GM18870 (cell line): ENCODE measurements around the gene GSAP.
A peak's percentile ranks its signal among the peaks of the same experiment; 100 is the strongest.

ENCODE experiments used
- ATAC-seq: cut with Tn5 transposase; IDR thresholded peaks from one replicate; pipeline ENCODE4 v1.9.1; 2021; ENCODE audit warnings: moderate library complexity; ENCODE audit not compliant: unreplicated experiment

The GSAP gene

DNA sequence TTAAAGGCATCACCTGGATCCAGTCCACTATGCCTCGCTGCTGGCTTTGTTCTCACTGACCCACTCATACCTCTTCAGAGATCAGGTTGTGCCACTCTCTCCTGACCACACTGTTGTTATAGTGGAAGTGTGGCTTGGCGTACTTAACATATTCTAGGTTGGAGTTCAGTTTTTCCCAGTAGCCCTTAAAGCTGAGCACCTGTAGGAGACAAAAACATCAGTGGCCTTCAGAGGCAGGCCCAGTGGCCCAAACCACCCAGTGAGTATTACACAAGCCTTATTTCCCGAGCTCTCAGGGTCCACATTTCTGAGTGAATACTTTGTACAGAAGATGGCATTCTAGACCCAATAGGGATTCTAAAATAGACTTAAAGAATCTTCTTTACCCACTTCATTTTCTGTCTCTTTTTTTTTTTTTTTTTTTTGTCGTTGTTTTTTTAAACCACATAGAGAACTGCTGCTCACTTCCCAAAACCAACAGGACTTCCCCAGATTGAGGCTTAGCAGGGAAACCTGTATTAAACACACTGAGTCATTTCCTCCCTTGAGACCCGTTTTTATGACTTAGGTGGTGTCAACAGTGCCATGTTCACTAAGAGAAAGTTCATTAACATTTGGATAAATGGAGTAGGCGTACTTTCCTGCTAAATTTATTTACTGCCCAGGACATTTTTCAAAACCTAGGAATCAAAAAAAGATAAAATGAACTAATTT, 85.8 kb downstream of the GSAP start:
- ATAC-seq, result peak; percentile 57

DNA sequence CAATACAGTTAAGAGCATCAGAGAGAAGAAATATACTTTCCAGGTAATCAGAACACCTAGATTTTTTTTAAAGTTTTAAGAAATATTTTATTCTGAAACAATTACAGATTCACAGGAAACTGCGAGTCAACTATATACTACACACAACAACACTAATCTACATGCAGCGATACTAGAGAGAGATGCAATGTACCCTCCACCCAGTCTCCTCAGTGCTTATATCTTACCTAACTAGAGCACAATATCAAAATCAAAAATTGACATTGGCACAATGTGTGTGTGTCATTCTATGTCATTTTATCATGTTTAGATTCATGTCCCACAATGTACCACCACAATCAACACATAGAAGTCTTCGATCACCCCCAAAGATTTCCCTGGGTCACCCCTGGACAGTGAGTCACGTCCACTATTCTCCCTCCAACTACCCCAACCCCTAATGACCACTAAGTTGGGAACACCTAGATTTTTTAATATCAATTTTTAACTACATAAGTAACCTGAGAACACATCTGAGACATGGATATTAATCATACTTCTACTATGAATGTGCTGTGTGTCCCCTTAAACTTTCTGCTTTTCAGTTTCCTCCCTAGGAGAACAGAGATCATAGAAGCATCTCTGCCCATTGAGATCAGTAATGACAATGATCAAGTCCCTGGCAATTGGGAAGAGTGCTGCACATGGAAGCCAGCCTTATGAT, 86.5 kb downstream of the GSAP start:
- peak; percentile 31 for ATAC-seq

DNA sequence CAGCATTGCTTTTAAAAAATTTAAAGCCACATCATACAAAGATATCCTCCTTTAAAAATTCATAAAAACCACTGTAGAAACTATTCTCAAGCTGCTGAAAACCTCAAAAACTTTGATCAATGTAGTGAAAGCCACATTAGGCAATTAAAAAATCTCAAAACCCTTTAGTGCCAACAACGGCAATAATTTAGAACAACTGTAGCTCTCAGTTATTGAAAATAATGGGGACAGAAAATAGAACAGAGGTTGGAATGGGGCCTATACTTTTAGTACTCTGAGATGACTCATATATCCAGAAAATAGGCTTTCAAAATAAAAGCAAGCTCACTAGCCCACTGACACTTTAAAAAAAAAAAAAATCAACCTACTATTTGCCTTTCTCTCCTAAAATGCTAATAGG, 87.5 kb downstream of the GSAP start:
- no peak for ATAC-seq

DNA sequence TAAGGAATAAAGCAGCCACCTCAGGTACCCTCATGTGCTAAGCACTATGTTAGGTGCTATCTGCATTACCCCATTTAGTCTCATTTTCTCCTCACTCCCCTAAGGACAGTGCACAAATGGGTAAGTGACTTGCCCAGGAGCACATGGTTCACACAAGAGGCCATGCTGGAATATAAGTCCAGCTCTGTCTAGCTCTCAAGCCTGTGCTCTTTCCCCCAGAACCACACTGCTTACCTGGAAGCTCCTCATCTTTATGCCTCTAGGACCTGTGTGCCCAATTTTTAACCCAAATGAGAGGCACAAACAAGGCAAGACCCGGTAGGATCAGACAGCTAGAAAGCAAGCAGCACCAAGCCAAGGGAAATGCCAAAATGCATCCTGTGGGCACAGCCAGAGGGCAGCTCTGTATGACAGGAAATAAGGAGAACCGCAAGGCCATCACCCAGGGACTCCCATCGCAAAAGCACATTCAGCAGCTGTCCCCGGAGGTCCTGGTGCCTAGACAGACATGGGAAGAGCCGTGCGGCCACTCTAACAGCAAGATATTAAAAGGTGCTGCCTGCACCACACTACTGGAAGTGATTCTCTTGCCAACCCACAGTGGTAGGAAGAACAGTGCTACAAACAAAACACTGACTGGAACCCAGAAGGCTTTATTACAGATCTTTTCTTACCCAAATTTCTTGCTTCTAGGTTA, 88.1 kb downstream of the GSAP start:
- no peak for ATAC-seq

DNA sequence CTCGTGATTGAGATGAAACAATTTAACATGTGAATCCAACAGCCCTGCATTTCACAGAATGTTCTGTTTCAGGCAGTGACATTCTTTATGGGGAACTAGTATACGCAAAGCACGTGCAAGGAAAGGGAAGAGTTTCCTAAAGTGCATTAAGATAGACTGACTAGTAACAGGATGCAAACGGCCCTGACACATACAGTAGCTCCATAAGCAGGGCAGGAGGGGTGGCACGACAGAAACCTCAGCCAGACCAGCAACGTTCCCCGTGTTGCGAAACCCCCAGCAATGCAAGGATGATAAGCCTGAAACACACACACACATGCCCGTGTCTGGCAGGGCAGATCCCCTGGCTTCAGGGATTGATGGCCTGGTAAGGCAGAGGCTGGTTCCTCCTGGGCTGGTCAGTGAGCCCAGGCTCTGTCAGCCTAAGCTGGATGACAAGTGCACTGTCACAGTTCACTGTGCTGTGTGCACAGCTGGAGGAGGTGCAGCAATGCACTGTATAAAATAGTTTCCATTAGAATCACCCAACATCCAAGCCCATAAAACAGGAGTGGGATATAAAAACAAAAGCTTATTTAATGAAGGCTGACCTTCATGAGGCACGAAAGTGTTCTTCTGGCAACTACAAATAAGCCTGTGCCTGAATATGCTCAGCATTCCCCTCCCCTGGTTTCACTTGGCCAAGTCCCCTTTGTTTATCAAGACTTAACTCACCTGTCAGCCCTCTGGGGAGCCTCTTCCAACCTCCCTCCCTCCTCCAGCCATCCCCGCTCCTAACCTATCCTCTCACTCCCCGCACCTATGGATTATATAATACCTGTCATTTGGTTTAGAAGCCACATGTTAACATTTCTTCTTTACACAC, 88.8 kb downstream of the GSAP start:
- no peak for ATAC-seq

DNA sequence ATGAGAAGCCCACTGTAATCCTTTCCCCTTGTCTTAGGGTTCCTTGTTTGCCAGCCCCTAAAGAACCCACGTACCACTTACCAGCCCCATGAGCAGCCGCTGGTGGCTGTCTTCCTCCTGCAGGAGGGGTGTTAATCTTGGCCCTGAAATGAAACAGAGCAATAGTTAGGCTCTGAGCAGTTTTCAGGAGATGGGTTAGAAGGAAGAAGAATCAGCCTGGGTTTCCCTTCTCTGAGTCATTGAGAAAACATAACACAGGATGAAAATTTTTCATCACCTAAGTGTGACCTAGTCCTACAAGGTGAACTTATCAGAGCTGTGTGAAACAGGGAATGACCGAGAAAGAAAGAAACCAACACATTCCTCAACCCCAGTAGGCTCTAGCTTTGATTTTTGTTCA, 90.0 kb downstream of the GSAP start:
- ATAC-seq, result no peak

DNA sequence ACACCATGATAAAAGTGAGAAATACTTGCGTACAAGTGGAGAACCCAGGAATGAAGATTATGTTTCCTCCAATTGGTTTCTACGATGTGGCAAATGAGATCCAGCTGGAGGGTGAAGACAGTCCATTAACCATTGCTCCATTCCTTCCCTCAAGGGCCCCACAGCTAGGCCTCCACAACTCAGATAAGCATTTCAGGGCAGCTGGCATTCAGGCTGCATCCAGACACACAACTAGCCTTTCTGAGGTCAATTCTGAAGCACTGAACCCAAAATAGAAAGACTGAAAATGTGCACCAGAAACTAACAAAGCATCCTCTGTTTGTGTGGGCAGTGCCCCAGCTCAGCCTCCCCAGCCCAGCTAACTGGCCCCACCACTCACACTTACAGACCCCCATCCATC, 94.8 kb downstream of the GSAP start:
- no peak for ATAC-seq

DNA sequence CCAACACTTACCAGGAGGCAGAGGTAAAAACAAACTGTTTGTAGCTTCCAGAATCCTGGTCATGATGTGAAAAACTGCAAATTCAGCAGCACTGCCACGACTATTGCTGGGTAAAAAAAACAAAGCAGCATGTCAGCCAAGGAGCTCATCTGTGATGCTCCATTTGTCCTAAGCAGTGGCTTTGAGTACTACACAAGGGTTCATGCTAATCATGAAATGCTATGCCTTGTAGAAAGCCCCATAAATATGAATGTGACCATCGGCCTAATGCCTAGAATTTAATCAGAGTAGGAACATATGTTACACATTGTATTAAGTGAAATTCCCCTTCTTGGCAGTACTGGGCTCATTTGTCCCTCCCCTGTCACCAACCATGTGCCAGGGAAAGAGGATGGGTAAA, 95.4 kb downstream of the GSAP start:
- ATAC-seq, result no peak

DNA sequence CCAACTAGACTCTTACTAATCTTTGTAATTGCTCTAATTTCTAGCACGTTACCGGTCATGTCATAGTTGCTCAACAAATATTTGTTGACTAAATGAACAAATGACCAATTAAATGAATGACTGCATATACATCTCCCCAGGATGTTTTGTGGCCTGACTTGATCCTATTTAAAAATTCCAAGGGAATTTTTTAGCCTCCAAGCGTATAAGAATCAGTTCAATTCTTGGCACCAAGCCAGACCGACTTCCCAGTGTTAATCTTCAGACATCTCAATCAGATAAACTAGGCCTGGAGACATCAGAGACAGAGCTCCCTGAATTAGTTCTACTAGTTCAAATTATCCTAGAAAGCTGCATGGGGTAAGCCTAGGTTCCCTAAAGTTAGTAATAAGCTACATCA, 96.0 kb downstream of the GSAP start:
- no peak for ATAC-seq

DNA sequence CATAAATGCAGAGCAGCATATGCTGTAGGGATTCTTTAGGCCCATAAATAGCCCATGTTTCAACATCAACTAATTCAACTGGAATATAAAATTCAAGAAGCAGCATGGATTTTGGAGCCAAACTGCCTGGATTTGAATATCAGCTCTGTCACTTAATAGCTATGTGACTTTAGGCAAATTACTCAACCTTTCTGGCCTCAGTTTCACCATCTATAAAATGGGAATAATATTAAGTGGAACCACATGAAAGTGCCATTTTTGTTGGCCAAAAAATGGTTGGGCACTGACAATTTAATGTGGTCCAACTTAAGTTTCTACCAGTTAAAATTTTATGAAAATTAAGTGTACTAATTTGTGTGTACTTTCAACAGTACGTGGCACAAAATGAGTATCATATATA, 98.1 kb downstream of the GSAP start:
- ATAC-seq, result no peak

DNA sequence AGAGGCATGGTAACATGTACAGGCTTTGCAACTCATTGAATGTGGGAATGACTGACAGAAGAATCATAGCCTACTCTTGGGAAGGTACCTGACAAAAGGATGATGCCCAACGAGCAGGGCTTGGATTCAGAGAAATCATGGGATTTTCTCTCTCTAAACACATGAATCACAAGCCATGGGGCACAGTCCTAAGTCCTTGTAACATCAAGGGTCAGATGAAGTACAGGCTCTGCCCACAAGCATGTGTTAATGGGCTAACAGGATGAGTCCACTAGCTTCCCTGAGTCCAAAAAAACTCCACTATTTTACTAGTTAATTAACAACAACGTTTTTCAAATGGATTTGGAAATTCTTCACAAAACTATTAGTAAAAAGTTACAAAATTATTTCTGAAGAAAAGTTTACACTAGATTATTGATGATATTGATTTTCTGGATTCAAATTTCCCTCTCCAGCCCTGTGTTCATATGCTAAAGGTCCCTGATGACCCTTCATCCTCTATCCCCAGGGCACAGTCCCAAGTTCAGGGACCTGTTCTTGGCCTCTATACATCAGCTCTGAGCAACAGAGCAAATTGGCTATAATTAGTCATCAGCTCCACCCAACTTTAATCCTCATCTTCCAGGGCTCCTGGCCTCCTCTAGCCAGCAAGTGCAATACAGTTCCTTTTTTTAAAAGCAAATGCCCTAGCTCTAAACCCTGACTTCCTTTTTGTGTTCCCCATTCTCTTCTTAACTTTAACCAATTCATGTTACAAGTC, 99.8 kb downstream of the GSAP start:
- ATAC-seq, result no peak

DNA sequence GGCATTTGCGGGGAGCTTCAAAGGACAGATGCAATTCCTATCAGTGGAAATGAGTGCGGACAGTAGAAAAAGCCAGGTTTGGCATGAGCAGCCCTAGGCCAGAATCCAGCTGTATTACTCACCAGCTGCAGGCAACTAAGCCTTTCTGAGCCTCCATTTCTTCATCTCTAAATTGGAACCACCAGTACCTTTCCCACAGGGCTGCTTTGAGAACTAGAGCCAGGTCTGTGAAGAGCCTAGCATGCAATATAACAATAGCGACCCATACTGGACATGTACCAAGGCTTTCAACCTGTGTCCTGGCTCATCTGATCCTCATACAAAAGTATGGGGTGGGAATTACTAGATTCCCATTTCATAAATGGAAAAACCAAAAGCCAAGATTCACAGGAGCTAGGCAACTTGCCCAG, 101.0 kb downstream of the GSAP start:
- ATAC-seq, result no peak

DNA sequence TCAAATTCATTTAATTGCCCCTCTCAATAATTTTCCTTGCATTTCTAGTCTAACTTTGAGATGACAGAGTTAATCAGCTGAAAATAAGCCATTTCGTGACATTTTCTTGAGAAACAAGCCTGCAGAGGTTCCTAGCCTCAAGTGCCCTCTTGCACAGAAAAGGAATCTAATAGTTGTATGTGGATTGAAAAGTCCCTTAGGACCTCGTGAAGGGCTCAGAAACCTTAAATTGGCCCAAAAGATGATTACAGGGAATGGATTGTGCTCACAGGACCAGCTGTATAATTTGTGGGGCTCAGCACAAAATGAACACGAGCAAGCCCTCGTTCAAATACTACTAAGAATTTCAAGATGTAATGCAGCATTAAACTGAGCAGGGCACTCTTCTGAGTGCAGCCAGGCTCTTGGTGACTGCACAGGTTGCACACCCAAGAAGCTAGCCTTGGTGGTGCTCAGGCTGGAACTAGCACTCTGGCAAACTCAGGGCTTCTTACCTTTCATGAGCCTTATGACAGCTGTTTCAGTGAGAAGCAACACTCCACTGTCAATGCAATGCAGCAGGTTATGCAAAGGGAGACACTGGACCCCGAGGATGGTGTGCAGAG, 102.2 kb downstream of the GSAP start:
- no peak for ATAC-seq

DNA sequence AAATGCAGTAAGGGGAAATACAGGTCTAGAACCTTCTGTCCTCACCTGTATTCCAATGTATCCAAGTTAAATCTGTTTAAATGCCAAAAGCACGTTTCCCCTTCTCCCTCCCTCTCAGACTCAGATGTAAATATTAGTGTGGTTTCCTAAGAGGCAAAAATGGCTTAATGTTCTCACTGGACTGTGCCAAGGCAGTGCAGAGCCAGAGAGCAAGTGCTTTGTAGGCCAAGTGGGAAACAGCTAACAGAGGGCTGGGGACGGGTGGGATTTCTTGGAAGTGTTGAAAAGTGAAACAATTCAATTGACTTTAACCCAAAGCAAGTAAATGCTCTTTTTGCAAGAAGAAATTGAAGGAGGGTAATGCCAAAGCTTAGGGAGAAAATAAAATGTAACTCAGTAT, 103.1 kb downstream of the GSAP start:
- ATAC-seq, result no peak

DNA sequence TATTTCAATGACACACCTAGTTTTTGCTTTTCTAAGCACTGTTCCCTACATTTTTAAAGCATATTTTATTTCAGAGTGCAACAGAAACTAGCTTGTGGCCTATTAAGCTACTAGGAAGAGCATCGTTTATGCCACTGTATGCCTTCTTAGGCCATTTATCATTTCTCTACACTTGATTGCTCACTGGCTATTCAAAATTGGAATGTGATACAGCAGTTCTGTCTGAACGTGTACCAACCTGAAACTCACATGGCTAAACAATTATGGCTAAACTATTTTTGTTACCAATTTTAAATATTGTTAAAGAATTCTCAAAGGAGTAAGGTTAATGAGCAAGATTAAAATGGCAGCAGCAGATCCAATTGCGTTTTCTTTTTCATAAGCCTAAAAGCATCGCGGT, 105.2 kb downstream of the GSAP start:
- ATAC-seq, result no peak

DNA sequence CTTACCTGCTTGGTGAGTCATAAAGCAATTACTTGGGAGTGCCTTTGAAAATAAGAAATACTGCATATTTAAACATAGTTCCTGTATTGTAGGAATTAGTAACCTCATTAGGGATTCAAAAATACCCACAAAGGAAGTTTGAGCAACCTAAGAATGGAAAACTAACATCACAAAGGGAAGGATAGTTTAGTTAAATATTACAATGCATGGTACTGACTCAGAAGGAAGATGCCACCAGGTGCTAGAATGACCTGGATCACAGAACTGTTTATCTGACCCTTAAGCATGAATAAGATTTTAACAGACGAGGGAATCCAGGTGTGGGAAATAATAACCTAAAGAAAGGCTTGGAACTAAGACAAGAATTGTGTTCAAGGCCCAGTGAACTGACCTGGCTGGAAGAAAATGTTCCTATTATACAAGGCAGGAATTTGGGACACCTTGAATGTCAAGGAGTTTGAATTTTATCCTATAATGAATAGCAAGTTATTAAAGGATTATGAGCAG, 106.4 kb downstream of the GSAP start:
- no peak for ATAC-seq

DNA sequence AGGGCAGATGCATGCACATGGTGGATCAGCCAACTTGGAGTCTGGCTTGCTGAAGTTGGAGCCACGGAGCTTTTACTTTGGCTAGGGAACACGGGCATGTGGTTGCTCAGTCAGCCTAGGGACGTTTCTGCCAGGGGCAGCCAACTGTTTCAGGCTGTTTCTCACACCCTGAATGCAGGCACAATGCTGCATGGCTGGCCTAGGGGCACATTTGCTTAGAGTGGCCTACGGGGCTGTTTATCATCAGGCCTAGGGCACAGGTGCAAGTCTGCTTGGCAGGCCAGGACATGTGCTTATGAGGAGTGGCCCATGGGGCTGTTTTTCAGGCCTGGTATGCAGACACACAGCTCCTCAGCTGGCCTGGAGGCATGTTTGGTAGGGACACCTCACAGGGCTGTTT, 107.4 kb downstream of the GSAP start:
- ATAC-seq, result no peak

DNA sequence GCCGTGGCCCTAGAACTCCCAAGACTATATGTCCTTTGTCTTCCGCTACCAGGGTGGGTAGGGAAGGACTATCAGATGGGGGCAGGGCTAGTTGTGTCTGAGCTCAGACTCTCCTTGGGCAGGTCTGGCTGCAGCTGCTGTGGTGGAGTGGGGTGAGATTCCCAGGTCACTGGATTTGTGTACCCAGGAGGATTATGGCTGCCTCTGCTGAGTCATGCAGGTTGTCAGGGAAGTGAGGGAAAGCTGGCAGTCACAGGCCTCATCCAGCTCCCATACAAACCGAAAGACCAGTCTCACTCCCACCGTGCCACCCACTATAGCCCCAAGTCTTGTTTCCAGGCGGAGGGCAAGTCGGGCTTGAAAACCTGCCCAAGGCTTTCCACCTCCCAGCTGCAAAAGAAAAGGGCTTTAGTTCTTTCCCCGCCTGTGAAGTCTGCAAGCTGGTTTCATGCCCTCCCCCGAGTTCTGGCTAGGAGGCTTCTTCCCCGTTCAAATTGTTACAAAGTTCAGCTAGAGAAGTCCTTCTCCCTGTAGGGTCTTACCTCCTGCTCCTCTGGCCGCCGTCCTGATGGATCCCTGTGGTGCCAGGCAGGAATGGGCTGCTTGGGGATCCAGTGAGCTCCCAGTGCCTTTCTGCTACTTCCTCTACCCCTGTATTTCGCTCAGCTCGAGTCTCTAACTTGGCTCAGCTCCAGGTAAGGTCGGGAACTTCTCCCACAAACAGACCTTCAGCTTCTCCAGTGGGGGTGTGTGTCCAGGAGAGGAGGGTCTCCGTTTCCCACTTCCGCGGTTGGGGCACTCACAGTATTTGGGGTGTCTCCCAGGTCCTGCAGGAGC, 109.7 kb downstream of the GSAP start:
- no peak for ATAC-seq

DNA sequence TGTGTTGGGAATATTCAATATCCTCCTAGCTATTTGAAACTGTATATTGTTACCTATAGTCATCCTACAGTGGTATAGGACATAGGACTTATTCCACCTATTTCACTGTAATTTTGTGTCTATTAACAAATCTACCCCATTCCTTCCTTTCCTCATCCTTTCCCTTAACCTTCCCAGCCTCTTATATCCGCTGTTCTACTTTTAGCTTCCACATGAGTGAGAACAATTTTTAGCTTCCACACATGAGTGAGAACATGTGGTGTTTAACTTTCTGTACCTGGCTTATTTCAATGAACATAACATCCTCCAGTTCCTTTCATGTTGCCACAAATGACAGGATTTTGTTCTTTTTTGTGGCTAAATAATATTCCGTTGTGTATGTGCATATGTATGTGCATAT, 120.6 kb downstream of the GSAP start:
- ATAC-seq, result no peak
